HG03159 (cell line): ENCODE measurements around the gene KMT5C.
"Not testable (repeated sequence)": the region's sequence is repeated elsewhere in the genome, so short reads cannot be mapped to it uniquely, and the experiment has no call there.

ENCODE experiments used
- ATAC-seq: cut with Tn5 transposase; IDR thresholded peaks from one replicate; pipeline ENCODE4 v1.9.1; 2021; ENCODE audit warnings: mild to moderate bottlenecking, moderate library complexity; ENCODE audit not compliant: unreplicated experiment

The KMT5C gene

DNA sequence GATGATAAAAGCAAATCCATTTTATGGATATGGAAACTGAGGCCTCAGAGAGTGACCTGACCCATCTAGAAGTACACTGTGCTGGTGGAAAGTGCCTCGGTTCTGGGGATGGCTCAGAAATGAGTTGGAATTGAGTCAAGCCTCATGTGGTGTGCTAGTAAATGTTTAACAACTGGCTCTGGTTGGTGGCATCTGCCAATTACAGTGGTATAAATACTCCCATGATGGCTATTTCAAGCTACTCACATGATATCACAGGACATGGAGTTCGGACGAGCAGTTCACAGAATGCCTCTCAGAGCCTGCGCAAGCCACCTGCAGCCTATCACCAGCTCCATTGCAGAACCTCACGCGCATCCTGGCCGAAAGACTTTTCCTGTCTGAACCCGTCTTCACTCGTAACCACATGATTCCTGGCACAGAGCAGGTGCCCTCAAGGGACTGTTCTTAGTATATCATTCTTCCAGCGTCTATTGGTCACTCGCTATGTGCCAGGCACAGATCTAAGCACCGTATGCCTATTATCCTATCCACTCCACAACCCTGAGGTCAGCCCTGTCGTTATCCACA is 23.6 kb upstream of the KMT5C start:
- no peak for ATAC-seq

GRCh38 chr19:55316646-55317045 is 23.0 kb upstream of the KMT5C start:
- no peak for ATAC-seq

GRCh38 chr19:55319785-55320184 is 19.9 kb upstream of the KMT5C start:
- no peak for ATAC-seq

- ATAC-seq: no peak
Observed at GRCh38 chr19:55320844-55321419, 18.7 kb upstream of the KMT5C start.

DNA sequence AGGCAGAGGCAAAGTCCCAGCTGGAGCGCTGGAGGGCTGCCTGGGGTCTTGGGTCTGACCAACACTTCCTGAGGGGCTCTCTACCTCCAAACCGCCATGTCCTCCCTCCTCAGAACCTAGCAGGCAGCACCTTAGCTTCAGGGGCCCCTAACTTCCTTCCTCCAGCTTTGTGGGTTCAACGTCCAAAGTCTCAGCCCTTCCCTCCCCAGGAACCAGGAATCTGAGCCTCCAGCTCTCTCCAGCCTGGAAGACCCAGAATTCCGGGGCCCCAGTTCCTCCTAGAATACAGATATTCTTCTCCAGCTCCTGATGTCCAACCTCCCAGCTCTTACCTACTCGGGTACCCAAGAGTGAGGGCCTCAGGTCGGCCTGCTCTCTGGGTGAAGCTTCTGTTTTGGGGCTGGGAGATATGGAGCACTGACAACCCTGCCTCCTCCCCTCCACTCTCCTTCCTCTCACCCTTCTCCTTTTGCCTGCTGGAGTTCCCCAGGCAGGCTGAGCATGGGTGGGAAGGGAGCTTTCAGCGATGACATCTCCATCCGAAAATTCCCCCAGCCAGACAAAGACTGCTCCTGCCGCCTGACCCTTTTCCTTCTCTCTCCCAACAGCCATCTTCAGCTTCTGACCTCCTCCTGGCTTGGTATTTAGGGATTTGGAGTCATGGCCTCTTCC is 18.1 kb upstream of the KMT5C start:
- no peak for ATAC-seq

- ATAC-seq: no peak
Observed at GRCh38 chr19:55322204-55322885, 17.3 kb upstream of the KMT5C start.

- ATAC-seq: no peak
Observed at GRCh38 chr19:55324662-55325061, 15.0 kb upstream of the KMT5C start.

DNA sequence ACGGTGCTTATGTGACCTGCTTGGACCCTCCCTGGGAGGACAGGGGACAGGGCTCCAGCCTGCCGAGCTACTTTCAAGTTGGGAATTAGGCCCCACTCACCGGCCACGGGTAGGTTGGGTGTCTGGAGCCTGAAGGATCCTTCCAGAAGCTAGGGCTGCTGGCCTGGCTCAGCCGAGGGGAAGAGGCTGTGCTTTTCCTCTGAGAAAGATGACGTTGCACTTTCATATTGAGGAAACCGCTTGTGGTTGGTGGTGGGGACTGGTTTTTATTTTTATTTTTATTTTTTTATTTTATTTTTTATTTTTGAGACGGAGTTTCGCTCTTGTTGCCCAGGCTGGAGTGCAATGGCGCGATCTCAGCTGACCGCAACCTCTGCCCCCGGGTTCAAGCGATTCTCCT is 14.5 kb upstream of the KMT5C start, which contains the start of gene TMEM150B:
Gene TMEM150B, minus strand, starts transcription at position 170 of the 400 bp plus-strand sequence. CDS start 4,305 bp downstream, outside the sequence.
- ATAC-seq: no peak

- not testable (repeated sequence) for ATAC-seq
Observed at GRCh38 chr19:55328774-55329318, 10.8 kb upstream of the KMT5C start.

DNA sequence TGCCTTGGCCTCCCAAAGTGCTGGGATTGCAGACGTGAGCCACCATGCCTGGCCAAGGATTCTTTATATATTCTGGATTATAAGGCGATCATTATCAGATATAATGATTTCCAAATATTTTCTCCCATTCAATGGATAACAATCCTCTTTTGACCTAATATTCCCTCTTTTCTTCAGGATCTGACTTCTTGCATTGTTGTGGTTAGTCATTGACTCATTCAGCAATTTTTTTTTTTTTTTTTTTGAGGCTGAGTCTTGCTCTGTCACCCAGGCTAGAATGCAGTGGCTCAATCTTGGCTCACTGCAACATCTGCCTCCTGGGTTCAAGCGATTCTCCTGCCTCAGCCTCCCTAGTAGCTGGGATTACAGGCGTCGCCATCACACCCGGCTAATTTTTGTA is 9.9 kb upstream of the KMT5C start:
- not testable (repeated sequence) for ATAC-seq

GRCh38 chr19:55333870-55334269 is 5.8 kb upstream of the KMT5C start:
- no peak for ATAC-seq

DNA sequence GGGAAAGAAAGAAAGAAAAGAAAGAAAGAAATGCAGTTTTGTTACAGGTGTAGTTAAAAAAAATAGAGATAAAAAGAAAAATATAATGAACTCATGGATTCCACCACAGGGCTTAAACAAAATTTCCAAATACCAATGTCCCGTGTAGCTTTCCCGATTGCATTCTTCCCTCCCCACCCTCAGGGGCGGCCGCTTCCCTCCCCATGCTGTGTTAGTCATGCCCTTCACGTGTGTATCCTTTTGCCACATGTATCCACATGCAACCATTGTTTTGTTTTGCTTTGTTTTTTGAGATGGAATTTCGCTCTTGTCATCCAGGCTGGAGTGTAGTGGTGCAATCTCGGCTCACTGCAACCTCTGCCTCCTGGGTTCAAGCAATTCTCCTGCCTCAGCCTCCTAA is 3.6 kb upstream of the KMT5C start:
- no peak for ATAC-seq

DNA sequence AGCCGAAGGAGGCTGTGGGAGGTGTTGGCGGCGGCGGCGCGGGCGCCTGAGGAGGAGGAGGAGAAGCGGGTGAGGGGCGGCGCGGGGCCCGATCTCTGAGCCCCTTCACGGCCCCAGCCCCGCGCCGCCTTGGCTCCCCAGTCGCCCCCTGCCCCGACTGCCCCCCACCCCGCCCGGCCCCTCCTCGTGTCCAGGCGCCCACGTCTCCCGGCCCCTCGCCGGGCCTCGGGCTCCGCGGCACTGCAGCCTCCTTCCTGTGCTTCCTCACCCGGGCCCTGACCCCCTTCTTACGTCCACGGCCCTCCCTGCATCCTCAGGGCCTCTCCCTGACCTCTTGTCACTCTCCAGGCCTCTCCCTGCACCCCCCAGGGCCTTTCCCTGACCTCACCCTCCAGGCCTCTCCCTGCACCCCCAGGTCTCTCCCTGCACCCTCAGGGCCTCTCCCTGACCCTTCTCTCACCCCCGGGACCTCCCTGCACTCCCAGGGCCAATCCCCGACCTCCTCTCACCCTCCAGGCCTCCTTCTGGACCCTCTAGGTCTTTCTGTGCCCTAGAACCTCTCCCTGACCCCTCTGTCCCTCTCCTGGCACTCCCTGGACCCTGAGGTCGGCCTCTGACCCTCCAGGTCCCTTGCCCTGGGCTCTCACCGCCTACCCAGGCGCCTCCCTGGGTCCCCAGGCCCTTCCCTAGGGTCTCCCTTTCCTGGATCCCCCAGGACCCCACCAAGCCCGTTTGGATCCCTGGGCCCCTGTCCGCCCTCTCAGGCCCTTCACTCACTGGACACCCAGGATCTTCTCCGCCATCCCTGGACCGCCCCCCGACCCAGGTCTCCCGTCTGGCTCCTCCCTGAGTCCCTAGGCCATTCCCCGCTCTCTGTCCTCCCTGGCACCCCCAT is 460 bp downstream of the KMT5C start:
- ATAC-seq: no peak

DNA sequence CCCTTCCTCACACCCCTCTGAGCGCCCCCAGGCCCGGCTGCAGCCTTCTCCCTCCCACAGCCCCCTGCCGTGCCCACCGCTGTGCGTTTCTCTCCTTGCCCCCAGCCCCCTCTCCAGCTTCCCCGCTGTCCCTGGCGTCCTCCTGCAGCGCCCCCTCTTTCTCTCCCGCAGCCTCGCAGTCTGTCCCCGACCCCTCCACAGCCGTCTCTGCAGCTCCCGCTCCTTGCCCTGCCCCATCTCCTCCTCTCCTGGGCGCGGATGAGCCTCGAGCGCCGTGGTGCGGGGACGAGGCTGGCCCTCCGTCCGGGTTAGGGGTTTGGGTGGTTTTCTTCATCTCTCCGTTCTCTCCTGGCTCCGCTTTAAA is 1.1 kb downstream of the KMT5C start:
- no peak for ATAC-seq

- no peak for ATAC-seq
Observed at GRCh38 chr19:55341171-55341588, 1.5 kb downstream of the KMT5C start.

GRCh38 chr19:55341595-55342531 is 2.2 kb downstream of the KMT5C start:
- no peak for ATAC-seq

GRCh38 chr19:55344444-55344843 is 4.8 kb downstream of the KMT5C start:
- no peak for ATAC-seq

GRCh38 chr19:55345101-55345817 is 5.6 kb downstream of the KMT5C start:
- ATAC-seq: no peak
